Measurements from ENCODE around the gene ADGRG1. TPM values are rescaled to one million over a fixed set of nuclear protein-coding genes. Genes with fewer than 3 reads are reported as not detected.

Gene ADGRG1
- total RNA-seq, 4 donors from 2014 or later, result 129 to 159 (median 136) TPM

DNA sequence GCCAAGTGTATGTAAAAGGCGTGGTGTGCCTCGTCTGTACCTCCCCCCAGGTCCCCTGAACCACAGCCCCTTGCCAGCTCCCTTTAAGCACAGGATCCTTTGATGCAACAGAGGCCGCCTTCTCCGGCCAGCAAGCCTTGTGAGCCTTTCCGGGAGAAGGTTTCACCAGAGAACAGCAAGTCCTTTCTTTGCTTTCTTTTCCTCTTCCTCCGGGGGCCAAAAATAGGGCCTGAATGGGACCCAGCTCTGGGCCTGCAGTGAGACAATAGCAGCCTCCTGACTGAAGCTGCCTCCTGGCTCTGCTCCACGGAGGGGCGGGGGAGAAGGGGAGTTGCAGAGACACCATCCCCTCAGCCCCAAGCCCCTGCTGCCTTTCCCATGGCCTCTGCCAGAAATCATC is 9.0 kb downstream of the ADGRG1 start:
- TF ChIP-seq, protein P1, sequence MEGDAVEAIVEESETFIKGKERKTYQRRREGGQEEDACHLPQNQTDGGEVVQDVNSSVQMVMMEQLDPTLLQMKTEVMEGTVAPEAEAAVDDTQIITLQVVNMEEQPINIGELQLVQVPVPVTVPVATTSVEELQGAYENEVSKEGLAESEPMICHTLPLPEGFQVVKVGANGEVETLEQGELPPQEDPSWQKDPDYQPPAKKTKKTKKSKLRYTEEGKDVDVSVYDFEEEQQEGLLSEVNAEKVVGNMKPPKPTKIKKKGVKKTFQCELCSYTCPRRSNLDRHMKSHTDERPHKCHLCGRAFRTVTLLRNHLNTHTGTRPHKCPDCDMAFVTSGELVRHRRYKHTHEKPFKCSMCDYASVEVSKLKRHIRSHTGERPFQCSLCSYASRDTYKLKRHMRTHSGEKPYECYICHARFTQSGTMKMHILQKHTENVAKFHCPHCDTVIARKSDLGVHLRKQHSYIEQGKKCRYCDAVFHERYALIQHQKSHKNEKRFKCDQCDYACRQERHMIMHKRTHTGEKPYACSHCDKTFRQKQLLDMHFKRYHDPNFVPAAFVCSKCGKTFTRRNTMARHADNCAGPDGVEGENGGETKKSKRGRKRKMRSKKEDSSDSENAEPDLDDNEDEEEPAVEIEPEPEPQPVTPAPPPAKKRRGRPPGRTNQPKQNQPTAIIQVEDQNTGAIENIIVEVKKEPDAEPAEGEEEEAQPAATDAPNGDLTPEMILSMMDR (IDR thresholded peaks at IDR 0.05), result no peak
- no peak for TF ChIP-seq POLR2A (IDR thresholded peaks at IDR 0.05)
- H3K4me3 ChIP-seq (ENCODE audit: low read depth, poor library complexity, severe bottlenecking), result no peak overlapping the region
- DNase-seq (ENCODE audit: low spot score in 2 of 2), result no peak
- intact Hi-C loops (cut with DNase I; ENCODE audit: low total_unique reads), result no loop called here
- 33 to 48% methylated on average over 8 of the region's 8 CpGs for WGBS, 2 donors

DNA sequence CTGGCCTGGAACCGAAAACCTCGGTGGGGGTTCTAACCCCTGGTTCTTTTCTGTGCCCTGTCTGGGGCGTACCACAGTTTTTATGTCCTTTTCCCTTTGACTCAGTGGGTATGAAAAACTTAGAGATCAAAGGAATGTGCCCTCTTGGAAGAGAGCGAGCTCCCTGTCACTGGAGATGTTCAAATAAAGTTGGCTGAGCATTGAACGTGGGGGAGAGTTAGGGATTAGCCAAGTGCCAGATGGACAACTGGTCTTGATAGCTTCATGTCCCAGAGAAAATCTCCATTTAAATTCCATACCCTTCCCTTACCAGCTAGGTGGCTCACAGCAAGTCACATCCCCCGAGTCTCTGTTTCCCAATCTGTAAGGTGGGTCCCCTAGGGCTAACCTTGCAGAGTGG is 9.5 kb downstream of the ADGRG1 start:
- no peak for DNase-seq (ENCODE audit: low spot score in 2 of 2)
- no peak overlapping the region for H3K4me3 ChIP-seq (ENCODE audit: low read depth, poor library complexity, severe bottlenecking)
- intact Hi-C loops (cut with DNase I; ENCODE audit: low total_unique reads), result no loop called here
- 71 to 83% methylated on average over 6 of the region's 6 CpGs for WGBS, 2 donors
- no peak for TF ChIP-seq POLR2A (IDR thresholded peaks at IDR 0.05)
- TF ChIP-seq, protein P1 (IDR thresholded peaks at IDR 0.05), result no peak

DNA sequence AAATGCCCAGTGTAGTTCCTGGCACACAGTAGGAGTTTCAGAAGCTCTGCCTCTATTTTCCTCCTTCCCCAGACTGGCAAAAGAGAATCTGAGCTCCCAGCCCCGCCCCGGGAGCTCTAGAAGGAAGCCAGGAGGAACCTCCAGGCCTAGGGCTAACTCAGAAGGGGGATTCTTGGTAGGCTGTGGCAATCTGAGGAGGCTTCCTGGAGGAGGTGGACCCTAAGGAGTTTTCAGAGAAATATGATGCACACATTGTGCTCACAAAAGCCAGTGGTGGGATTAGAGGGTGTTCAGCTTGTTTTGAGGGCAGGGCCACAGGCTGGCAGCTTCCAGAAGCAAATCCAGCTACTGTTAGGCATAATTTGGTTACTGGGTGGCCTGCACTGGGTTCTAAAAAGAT is 10.0 kb downstream of the ADGRG1 start:
- DNase-seq (ENCODE audit: low spot score in 2 of 2), result no peak
- TF ChIP-seq, protein P1 (IDR thresholded peaks at IDR 0.05), result no peak
- no peak for TF ChIP-seq POLR2A (IDR thresholded peaks at IDR 0.05)
- intact Hi-C loops (cut with DNase I; ENCODE audit: low total_unique reads), result no loop called here
- H3K4me3 ChIP-seq (ENCODE audit: low read depth, poor library complexity, severe bottlenecking), result no peak overlapping the region
- 68 to 93% methylated on average over 2 of the region's 2 CpGs for WGBS, 2 donors

DNA sequence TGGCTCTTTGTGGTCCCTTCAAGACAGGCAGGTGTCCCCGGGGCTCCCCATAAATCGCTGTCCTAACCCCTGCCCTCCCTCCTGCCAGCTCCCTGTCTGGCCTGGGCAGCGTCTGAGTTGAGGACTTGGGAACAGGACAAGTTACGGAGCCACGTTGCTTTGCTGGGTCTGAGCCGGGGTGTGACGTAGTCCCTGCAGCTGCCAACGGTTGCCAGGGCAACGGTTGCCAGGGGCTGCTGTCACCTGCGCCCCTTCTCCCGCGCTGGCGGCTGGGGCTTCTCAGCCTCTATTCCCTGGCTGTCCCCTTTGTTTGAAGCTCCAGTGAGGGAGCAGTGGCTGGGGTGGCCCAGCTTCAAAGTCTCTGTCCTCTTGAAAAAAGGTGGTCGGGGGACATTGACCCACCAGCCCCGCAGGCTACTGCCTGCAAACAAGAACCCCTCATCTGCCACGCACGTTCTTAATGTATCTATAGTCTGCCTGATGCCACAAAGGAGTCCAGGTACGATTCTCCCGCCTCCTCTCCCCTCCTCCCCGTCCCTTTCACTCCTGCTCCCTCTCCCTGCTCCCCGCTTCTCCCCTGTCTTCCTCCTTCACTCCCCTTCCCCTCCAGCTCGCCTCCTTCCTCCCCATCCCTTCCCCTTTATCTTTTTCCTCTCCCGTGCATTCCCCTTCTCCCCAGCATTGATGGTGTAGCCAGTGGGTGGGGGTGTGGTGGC is 10.9 kb downstream of the ADGRG1 start:
- TF ChIP-seq, protein P1 (IDR thresholded peaks at IDR 0.05), result no peak
- 35 to 53% methylated on average over 17 to 23 of the region's 23 CpGs for WGBS, 2 donors
- no peak for DNase-seq (ENCODE audit: low spot score in 2 of 2)
- H3K4me3 ChIP-seq (ENCODE audit: low read depth, poor library complexity, severe bottlenecking), result no peak overlapping the region
- intact Hi-C loops (cut with DNase I; ENCODE audit: low total_unique reads), result no loop called here

DNA sequence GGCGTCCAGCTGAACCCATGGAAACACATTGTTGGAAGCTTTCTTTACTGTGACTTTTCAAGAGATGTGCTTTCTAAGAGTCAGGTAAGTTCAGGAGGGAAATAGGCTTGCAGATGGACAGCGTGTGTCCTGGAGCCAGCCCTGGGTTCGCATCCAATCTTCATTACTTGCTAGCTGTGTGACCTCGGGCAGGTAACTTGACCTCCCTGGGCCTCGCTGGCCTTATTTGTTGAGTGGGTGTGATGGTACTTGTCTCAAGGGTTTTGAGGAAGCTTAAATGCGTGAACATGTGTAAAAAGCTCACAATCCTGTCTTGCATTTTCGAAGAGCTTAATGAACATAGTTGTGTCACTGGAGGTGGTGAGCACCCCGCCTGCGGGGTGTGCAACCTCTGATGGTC is 11.8 kb downstream of the ADGRG1 start:
- H3K4me3 ChIP-seq (ENCODE audit: low read depth, poor library complexity, severe bottlenecking), result no peak overlapping the region
- no peak for TF ChIP-seq POLR2A (IDR thresholded peaks at IDR 0.05)
- TF ChIP-seq, protein P1 (IDR thresholded peaks at IDR 0.05), result no peak
- WGBS, 2 donors, result 90 to 92% methylated on average over 9 of the region's 9 CpGs
- intact Hi-C loops (cut with DNase I; ENCODE audit: low total_unique reads), result no loop called here
- no peak for DNase-seq (ENCODE audit: low spot score in 2 of 2)

DNA sequence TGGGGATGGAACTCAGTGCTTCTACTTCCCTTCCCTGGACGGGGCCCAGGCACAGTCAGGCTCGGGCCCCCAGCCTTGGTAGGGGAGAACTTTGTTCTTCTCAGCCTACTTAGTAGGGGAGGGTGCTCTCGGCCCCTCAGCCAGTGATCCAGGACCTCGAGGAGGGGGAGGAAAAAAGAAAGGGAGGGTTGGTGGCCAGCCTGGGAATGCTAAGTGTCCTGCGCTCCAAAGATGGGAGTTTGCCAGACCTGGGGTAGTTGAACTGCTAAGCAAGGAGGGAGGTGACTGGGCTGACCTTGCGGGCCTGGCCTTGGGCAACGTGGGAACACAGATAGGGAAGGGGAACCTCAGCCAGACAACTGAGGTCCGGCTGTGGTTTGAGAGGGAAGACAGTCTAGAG is 12.2 kb downstream of the ADGRG1 start:
- 58 to 62% methylated on average over 8 of the region's 8 CpGs for WGBS, 2 donors
- intact Hi-C loops (cut with DNase I; ENCODE audit: low total_unique reads), result no loop called here
- TF ChIP-seq, protein P1 (IDR thresholded peaks at IDR 0.05), result no peak
- no peak for TF ChIP-seq POLR2A (IDR thresholded peaks at IDR 0.05)
- no peak for DNase-seq (ENCODE audit: low spot score in 2 of 2)
- H3K4me3 ChIP-seq (ENCODE audit: low read depth, poor library complexity, severe bottlenecking), result no peak overlapping the region
